ENCODE results near the gene CNPY1. TPM values are rescaled to one million over a fixed set of nuclear protein-coding genes. Genes with fewer than 3 reads are reported as not detected.

CNPY1 gene
- polyA plus RNA-seq, 1 of the 3 experiments (the other 2 are of a cell fraction), result not detected

GRCh38 chr7:155534691-155535090 lies 11.7 kb downstream of the CNPY1 start (continued):
- TF ChIP-seq REST (IDR thresholded peaks at IDR 0.05; ENCODE audit: low read depth, low read length) (no peak), ELF1 (IDR thresholded peaks at IDR 0.05) (no peak), TEAD4 (IDR thresholded peaks at IDR 0.05; ENCODE audit: borderline replicate concordance, insufficient read depth) (no peak), MAX (IDR thresholded peaks at IDR 0.05; ENCODE audit: low read depth) (no peak), USF1 (IDR thresholded peaks at IDR 0.05; ENCODE audit: borderline replicate concordance, low read depth) (no peak), NRF1 (IDR thresholded peaks at IDR 0.05; ENCODE audit: low read depth, low read length) (no peak), SMC3 (IDR thresholded peaks at IDR 0.05; ENCODE audit: low read depth, low read length) (no peak), RCOR1 (IDR thresholded peaks at IDR 0.05; ENCODE audit: low read length) (no peak), SIN3A (IDR thresholded peaks at IDR 0.05; ENCODE audit: borderline replicate concordance, low read depth, low read length) (no peak), FOSL2 (IDR thresholded peaks at IDR 0.05; ENCODE audit: borderline replicate concordance, low read depth) (no peak), EZH2phosphoT487 (IDR thresholded peaks at IDR 0.05; ENCODE audit: borderline replicate concordance, low read depth) (no peak)

GRCh38 chr7:155533827-155534690 lies 12.3 kb downstream of the CNPY1 start:
- Histone ChIP-seq H3K4me2 (peak overlapping the region; percentile 71), H4K20me1 (ENCODE audit: insufficient read depth) (no peaks in the 10 kb centered on the region), H3K4me3 (ENCODE audit: low read depth in 2 of 2, low read length in 1 of 2) (peak overlapping the region in 1 of 2 experiments; percentile 34; a peak in 2 of 4 replicates), H3K4me1 (ENCODE audit: control insufficient read depth in 1 of 2, insufficient read depth in 2 of 2, low read depth in 1 of 2, low read length in 1 of 2) (peaks cover 0 to 11% of the 10 kb centered on the region in 2 experiments; a peak in 1 of 4 replicates), H3K9me3 (no peaks in the 10 kb centered on the region), H3K9me2 (no peaks in the 10 kb centered on the region), H2AFZ (ENCODE audit: low read depth) (no peak overlapping the region), H3K9ac (no peak overlapping the region), H3K27me3 (ENCODE audit: insufficient read depth) (peaks cover 83% of the 10 kb centered on the region), H3K79me2 (ENCODE audit: insufficient read depth) (no peaks in the 10 kb centered on the region), H3F3A (replicated peaks; ENCODE audit: insufficient read depth) (no peaks in the 10 kb centered on the region), H3K27ac (ENCODE audit: low read depth in 2 of 2, low read length in 1 of 2) (no peak overlapping the region), H3K36me3 (replicated peaks in 1 of 2; ENCODE audit: control insufficient read depth in 1 of 2, insufficient read depth in 2 of 2, low read length in 1 of 2) (no peaks in the 10 kb centered on the region)
- 28% methylated on average over 26 of the region's 27 CpGs for WGBS (ENCODE audit: low lambda C conversion rate)
- DNase-seq, result peak; percentile 92
- TF ChIP-seq RAD21 (IDR thresholded peaks at IDR 0.05; ENCODE audit: low read length) (peak; percentile 55), CTCF (IDR thresholded peaks at IDR 0.05) (peak; percentile 75), EP300 (IDR thresholded peaks at IDR 0.05; ENCODE audit: borderline replicate concordance in 1 of 2, low read depth in 1 of 2, low read length in 1 of 2) (no peak), SMC3 (IDR thresholded peaks at IDR 0.05; ENCODE audit: low read depth, low read length) (peak; percentile 41)
- ChIA-PET CTCF (interaction anchor here (0.7 to 4.8 kb wide), 24 partner anchors 10 to 1796 kb away, joined by 3 to 33 read pairs (median 4); partner anchors contain the start of genes CNPY1 and RBM33), POLR2A (no interaction called here)

All from SK-N-SH (cell line).